Posterior cingulate gyrus (tissue), 11 donors: ENCODE measurements around the gene OBP2B.
"Not testable (repeated sequence)": the region's sequence is repeated elsewhere in the genome, so short reads cannot be mapped to it uniquely, and the experiment has no call there.

Source experiments
- DNase-seq, 10 donors: peaks; one replicate each; pipeline versions ENCODE4 v3.0.0 to v3.0.0-alpha.2; 2020 to 2021; ENCODE audit warnings: mixed read lengths in 3 of 10
- intact Hi-C: fragments of 100-400 bp; cut with DNase I; formaldehyde crosslinking; loops from one replicate; pipeline ENCODE4 v1.15.1; 2023

Gene OBP2B

DNA sequence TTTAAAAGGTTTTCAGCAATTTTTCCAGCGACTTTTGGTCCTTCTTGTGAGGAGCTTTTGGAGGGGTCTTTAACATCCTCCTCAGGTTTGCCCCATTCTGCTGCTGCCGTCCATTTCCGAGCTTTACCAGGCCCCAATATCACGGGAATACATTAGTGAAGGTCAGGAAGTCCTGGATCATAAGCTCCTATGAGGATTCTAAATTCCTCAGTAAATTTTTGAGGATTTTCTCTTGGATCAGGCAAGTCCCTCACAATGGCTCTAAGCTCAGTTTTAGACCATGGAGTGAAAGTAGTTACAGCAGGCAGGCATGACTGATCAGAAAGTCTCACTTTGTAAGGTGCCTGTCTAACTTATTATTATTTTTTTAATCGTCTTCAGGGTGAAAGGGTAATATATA, 28.1 kb downstream of the OBP2B start:
- intact Hi-C loops, result no loop called here

DNA sequence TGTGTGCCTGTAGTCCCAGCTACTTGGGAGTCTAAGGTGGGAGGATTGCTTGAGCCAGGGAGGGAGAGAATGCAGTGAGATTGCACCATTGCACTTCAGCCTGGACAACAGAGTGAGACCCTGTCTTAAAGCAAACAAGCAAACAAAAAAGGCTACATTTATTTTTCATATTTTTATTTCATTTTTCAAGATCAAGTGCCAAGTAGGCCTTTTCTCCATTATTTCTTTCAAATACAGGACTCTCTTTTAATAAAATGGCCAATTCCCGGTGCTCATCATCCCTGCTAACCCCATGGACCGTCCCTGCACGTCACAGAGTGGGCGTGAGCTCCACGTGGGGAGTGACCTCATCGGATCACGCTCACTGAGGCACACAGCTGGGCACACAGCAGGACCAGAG, 36.0 kb downstream of the OBP2B start:
- intact Hi-C loops, result no loop called here
- DNase-seq, result no peak

More for the DNA sequence above, 28.1 kb downstream of the OBP2B start:
- peak in 1 of 10 donors; percentile 14 for DNase-seq

DNA sequence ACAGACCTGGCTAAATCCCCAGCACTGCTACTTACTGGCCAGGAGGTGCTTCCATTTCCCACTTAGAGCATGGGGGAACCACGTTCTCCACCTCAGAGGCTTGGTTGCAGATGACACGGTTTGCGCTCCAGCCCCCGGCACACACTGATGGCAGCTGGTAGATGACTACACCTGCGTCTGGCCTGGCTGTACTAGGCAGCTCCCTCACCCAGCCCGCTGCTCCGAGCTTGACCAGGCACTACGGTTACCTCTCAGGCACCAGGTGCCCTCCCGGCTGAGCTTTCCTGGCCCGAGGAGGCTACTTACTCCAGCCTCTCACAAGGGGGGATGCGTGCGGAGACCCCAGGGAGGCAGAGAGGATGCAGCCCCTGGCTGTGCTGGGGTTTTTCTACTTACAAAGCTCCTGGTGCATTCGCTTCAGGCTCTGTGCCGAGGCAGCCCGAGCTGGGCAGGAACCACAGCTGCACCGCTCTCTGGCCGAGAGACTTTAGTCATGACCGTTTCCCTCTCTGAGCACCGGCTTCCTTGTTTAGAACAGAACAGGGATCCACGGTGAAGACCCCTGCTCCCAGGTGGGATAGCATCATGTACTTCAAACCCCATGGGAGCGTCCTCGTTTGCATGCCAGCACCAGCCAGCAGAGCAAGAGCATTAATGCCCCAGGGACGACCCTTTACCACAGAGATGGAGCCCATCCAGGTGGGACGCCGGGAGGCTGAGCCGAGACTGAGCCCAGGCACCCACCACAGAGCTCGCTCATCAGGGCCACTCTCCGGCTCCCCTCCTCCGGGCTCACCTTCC, 37.7 kb downstream of the OBP2B start:
- DNase-seq, result peak in 2 of 10 donors; percentile 77 to 78
- intact Hi-C loops, result no loop called here

DNA sequence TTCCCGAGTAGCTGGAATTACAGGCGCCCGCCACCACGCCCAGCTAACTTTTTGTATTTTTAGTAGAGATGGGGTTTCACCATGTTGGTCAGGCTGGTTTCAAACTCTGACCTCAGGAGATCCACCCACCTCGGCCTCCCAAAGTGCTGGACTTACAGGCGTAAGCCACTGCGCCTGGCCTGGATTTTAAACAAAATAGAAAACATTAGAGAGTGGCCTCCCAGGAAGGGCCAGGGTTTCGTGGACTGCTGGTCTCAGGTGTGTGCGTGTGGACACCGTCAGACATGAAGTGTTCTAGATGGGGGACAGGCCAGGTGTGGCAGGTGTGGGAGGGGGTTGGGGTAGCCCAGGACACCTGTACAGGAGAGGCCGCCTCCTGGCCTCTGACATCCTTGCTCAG, 38.3 kb downstream of the OBP2B start:
- peak in 2 of 10 donors; percentile 48 to 50 for DNase-seq
- intact Hi-C loops, result no loop called here

DNA sequence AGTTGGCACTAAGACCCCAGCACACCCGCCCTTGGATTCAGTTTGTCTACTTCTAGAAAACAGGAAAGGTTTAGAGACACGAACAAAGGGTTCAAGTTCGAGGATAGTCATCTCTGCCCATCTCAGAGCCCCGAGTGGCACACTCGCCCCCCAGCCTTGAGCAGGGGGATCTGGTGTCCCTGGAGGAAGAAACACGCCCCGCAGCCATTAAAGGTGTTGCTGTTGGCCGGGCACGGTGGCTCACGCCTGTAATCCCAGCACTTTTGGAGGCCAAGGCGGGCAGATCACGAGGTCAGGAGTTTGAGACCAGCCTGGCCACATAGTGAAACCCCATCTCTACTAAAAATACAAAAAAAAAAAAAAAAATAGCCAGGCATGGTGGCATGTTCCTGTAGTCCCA, 39.4 kb downstream of the OBP2B start:
- intact Hi-C loops, result not testable (repeated sequence)

DNA sequence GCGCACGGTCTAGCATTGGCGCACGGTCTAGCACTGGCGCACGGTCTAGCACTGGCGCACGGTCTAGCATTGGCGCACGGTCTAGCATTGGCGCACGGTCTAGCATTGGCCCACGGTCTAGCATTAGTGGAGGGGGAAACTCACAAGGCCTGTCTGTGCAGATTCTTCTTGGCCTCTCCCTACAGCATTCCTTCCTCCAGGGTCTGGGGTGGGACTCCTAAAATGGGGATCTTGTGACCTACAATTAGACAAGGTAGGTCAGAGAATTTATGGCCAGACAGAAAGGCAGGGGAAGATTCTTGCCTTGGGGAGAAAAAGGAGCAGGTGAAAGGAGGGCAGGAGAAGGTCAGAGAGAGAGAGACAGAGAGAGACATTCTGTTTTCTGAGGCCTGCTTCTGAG, 39.9 kb downstream of the OBP2B start:
- intact Hi-C loops, result no loop called here
- DNase-seq, result peak in 2 of 10 donors; percentile 6 to 48

More for the DNA sequence above, 39.4 kb downstream of the OBP2B start:
- DNase-seq, result peak in 2 of 10 donors; percentile 31 to 40

DNA sequence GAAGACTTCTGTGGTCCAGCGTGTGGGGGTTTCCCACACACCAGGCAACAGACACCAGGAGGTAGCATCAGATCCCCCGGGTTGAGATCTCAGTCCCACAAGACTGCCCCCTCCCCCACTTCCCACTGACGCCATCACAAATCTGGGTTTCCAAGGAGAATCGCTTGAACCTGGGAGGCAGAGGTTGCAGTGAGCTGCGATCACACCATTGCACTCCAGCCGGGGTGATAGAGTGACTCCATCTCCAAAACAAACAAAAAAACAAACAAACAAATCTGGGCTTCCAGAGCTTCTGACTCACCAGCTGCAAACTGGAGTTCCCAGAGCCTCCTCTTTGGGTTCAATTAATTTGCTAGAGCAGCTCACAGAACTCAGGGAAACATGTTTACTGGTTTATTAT, 40.6 kb downstream of the OBP2B start:
- DNase-seq, result peak in 2 of 10 donors; percentile 16
- intact Hi-C loops, result no loop called here

DNA sequence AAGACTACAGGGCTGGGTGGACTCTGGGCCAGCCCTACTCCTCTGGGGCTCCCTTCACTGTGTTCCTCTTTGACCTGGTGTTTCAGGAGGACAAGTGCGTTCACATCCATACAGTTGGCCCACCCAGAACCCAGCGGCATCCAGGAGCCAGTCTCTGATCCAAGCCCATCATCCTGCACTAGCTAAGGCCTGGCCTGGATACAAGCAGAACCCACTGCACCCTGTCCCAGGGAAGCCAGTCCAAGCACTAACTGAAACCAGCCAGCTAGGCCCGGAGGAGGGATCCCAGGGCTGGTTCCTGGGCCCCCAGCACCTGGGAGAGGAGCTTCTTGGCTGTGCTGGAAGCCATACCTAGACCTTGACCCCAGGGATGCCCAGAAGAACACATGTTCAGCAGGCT, 41.3 kb downstream of the OBP2B start:
- DNase-seq, result peak in 2 of 10 donors; percentile 41 to 45
- intact Hi-C loops, result no loop called here

DNA sequence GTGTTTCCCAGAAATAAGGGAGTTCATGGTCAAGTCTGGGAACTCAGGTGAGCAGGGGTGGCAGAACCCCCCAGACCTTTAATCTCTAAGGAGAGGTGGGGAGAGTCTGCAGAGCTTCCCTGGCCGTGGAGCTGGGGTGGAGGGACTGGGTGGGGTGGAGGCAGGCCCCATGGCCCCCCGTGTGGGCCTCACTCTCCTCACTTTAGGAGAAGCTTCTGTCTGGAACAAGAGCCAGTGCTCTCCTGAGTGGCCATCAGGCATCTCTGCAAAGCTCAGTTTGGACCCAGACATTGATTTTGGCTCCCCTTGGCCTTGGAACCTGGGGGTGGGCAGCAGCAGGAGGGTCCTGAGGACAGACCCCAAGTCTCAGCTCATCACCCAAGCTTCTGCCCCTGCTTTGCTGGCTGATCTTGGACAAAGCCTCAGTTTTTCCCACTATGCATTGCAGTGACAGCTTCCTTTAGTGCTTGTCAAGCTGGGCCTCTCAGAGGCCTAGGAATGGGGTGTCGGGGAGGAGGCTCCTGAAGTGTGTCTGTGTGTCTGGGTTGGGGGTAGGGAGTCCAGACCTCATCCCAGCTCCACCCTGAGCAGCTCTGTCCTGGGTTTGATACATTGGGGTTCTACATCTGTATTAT, 41.8 kb downstream of the OBP2B start:
- DNase-seq, result peak in 2 of 10 donors; percentile 30 to 50

DNA sequence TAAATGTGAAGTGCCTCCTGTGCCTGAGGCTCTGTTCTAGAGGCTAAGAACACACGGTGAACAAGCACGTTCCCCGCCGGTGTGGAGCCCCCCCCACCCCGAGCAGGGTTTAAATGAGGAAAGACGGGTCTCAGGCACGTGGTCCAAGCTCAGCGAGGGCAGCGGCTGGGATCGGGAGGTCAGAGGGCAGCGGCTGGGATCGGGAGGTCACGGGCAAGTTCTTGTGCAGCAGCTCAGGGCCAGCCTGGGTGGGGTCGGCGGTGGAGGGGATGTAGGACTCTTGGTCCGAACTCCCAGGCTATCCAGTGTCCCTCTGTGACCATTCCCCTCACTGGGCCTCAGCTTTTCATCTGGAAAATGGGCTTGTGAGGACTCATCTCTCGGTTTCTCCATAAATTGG, 42.7 kb downstream of the OBP2B start:
- peak in 3 of 10 donors; percentile 19 to 78 (median 44) for DNase-seq
- intact Hi-C loops, result no loop called here

More for the DNA sequence above, 41.8 kb downstream of the OBP2B start:
- intact Hi-C loops, result no loop called here

DNA sequence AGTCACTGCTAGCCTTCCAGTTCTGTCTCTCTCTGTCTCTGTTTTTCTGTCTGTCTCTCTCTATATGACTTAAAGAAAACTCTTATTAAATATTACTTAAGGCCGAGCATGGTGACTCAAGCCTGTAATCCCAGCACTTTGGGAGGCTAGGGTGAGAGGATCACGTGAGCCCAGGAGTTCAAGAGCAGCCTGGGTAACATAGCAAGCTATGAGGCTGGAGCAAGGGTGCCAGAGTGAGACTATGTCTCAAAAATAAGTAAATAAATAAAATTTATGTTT, 43.7 kb downstream of the OBP2B start:
- intact Hi-C loops, result no loop called here

DNA sequence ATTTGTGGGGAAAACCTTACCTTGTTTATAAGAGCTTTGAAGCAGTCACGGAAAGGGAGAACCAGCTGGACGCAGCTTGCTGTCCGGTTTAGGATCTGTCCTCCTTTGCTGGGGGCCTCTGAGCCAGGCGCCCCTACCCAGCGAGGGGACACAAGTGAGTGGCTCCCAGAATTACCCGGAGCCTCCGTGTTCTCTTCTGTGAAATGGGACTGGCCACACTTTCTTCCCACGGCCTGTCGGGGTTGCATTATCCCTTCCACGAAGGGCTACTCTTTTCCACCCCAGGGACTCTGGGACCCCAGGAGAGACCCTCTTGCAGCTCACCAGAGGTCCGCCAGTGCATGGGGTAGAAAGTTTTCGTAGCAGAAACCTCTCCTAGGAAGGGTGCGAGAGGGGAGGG, 44.9 kb downstream of the OBP2B start:
- no peak for DNase-seq
- intact Hi-C loops, result no loop called here

More for the DNA sequence above, 43.7 kb downstream of the OBP2B start:
- peak in 1 of 10 donors; percentile 40 for DNase-seq

DNA sequence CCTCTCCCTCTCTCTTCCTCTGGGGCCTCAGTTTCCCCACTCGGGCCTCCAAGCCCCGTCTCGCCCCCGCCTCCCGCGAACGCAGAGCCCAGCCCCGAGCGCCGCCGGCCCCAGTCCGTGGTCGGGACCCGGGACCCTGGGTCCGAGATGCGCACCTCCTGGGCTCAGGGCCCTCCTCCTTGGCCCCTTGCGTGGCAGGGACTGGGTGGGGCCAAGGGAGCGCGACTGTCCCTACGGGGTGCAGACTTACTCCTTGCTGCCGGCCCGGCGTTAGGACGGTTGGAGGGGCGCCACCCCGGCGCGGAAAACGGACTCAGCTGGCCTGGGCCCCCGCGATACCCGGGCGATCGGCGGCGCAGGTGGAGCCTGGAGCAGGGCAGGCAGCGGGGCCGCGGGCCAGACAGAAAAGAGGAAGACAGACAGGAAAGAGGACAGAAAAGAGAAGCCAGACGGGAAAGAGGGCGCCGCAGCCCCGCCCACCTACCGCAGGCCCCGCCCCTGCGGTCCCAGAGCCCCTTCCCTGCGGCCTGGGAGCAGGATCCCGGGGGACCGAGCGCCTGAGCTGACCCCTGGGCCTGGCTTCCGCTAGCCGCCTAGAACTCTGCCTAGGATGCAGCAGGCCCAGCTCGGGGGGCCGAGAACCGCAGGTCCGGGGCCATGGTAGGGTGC, 45.4 kb downstream of the OBP2B start, which contains the start of gene GBGT1:
GBGT1 (minus strand) TSS at position 411 of the 669 bp plus-strand sequence. CDS start 1,502 bp downstream, outside the sequence.
- DNase-seq, result peak in 8 of 10 donors; percentile 36 to 92 (median 52)
- intact Hi-C loops, result no loop called here

DNA sequence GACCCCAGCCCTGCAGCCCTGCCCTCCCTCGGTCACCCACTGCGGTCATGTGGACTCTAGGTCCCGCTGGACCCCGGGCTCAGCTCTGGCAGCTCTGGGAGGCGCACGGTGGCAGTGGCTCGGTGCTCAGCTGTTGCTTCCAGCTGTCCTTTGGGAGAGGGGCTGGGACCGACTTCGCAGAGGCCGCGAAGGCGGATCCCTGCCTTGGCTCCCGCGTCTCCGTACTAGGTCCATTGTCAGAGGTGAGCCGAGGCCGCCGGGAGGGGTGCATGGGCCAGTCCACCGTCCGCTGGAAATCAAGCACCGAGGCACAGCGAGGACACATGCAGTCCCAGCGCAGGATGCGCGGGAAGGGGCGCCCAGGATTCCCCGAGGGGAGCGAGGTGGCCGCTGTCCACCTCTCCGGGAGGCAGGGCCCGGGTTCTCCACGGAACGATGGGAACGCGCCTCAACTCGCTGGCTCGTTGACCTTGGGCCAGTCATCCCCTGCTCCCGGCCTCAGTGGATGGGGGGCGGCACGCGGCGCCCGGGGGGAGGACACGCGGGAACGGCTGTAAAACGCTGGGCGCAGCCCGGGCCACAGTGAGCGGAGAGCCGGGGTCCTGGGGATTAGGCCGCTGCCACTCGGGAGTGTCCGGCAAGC, 46.1 kb downstream of the OBP2B start:
- DNase-seq, result peak in 3 of 10 donors; percentile 29 to 77 (median 74)
- intact Hi-C loops, result no loop called here

DNA sequence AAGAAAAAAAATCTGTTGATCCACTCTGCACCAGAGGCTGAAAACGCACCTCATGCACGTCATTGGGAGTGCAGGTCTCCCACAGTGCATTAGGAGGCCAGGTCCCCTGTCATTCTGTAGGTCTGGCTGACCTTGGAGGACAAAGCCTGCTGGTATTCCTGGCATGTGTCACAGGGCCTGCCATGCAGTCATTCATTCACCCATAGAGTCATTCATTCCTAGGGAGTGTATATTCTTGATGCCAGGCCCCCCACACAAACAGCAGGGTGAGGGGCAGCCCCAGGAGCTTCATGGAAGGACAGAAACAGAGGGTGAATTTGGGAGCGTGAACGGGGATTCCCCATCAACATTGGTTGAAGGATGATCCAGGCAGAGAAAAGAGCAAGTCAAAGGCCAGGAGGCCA, 47.5 kb downstream of the OBP2B start:
- intact Hi-C loops, result no loop called here
- peak in 3 of 10 donors; percentile 2 to 33 (median 10) for DNase-seq

DNA sequence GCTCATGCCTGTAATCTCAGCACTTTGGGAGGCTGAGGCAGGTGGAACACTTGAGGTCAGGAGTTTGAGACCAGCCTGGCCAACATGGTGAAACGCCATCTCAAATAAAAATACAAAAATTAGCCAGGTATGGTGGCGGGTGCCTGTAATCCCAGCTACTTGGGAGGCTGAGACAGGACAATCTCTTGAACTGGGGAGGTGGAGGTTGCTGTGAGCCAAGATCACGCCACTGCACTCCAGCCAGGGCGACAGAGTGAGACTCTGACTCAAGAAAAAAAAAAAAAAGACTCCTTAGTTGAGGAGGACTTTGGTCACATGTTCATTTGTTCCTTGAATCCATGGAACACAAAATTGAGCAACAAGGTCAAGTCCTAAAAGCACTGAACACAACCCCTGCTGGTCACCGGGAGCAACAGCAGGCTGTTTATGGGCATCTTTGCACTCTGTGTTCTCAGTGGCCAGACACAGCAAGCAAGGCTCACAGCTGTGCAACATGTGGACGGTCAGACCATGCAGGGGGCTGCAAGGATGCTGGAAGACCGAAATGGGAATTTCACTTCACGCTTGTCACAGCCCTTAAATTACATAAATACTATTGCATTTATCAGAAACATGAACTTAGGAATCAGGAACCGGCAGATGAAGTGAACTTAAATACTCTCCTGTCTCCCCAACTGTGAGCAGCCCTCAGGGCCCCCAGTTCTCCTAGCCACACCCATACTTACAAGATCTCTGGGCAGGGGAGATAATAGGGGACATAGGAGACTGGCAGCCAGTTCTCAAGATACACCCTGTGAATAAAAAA, 48.1 kb downstream of the OBP2B start:
- peak in 6 of 10 donors; percentile 37 to 89 (median 44) for DNase-seq
- intact Hi-C loops, result no loop called here

DNA sequence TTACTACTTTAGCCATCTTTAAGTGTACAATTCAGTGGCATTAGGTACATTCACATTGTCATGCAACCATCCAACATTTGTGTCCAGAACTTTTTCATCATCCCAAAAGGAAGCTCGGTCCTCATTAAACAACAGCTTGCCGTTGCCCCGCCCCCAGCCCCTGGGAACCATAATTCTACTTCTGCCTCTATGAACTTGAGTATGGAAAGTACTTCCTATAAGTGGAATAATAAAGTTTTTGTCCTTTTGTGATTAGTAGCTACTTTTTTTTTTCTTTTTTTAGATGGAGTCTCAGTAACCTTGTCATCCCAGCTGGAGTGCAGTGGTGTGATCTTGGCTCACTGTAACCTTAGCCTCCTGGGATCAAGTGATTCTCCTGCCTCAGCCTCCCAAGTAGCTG, 50.4 kb downstream of the OBP2B start:
- intact Hi-C loops, result no loop called here
- peak in 2 of 10 donors; percentile 41 to 57 for DNase-seq
